ENCODE data around the gene FGF12.

- no peak for TF ChIP-seq CTCF (IDR thresholded peaks at IDR 0.05)
- TF ChIP-seq POLR2A (IDR thresholded peaks at IDR 0.05): no peak
- no peak for TF ChIP-seq POLR2AphosphoS5 (IDR thresholded peaks at IDR 0.05)
Observed at GRCh38 chr3:192392986-192393385, 334.4 kb downstream of the FGF12 start.
